OCI-LY7 (cell line): ENCODE data around the gene ITPA. TPM values are rescaled to one million over a fixed set of nuclear protein-coding genes. Genes with fewer than 3 reads are reported as not detected.
A peak's percentile ranks its signal among the peaks of the same experiment; 100 is the strongest.

Experiments used
- BruUV-seq: library from RNA; stranded (reverse); fragments of 400-500 nt; replicated peaks from 2 replicates; lab custom pipeline; 2021; lab: Mats Ljungman, UMichigan
- CTCF ChIA-PET: fragments of 300-600 bp; sonication (Branson Sonifier 250); formaldehyde crosslinking; loops from one replicate; lab custom pipeline; 2022; ENCODE audit warnings: antibody characterized with exemption; ENCODE audit not compliant: unreplicated experiment; lab: Charles Lee
- POLR2A ChIA-PET: fragments of 300-600 bp; sonication (Branson Sonifier 250); formaldehyde crosslinking; loops from one replicate; lab custom pipeline; 2022; ENCODE audit warnings: antibody characterized with exemption; lab: Charles Lee
- DNase-seq: peaks from one replicate; pipeline ENCODE4 v3.0.0-alpha.2; 2015; ENCODE audit warnings: low spot score
- H2AFZ ChIP-seq: fragments of 200-600 bp; sonication (generic), shearing (Covaris generic); 2 replicates; pipeline ENCODE4 v1.6.1; 2014; ENCODE audit warnings: mild to moderate bottlenecking, antibody characterized with exemption, low read length, moderate library complexity
- H3K27ac ChIP-seq: fragments of 200-600 bp; sonication (generic); 2 replicates; pipeline ENCODE4 v1.5.1; 2014; ENCODE audit warnings: mixed run types, low read depth, mild to moderate bottlenecking, moderate library complexity, low read length, inconsistent platforms; ENCODE audit not compliant: poor library complexity, severe bottlenecking
- H3K36me3 ChIP-seq: fragments of 200-600 bp; sonication (generic); 2 replicates; pipeline ENCODE4 v1.6.1; 2014; ENCODE audit warnings: mild to moderate bottlenecking, antibody characterized with exemption, low read length, moderate library complexity, mixed read lengths; ENCODE audit not compliant: insufficient read depth
- H3K4me1 ChIP-seq: fragments of 200-600 bp; sonication (generic); 2 replicates; pipeline ENCODE4 v1.5.1; 2014; ENCODE audit warnings: mild to moderate bottlenecking, low read length; ENCODE audit not compliant: insufficient read depth, poor library complexity, severe bottlenecking
- H3K4me2 ChIP-seq: fragments of 200-600 bp; sonication (generic); 2 replicates; pipeline ENCODE4 v1.6.1; 2014; ENCODE audit warnings: mild to moderate bottlenecking, low read length
- H3K4me3 ChIP-seq: fragments of 200-600 bp; sonication (generic); 2 replicates; pipeline ENCODE4 v1.5.1; 2014; ENCODE audit warnings: mild to moderate bottlenecking, low read depth, low read length; ENCODE audit not compliant: poor library complexity, severe bottlenecking
- H3K79me2 ChIP-seq: fragments of 200-600 bp; sonication (generic); 2 replicates; pipeline ENCODE4 v1.6.1; 2016; ENCODE audit warnings: low read depth, mild to moderate bottlenecking, low read length, moderate library complexity, mixed read lengths; ENCODE audit not compliant: insufficient read depth
- H3K9me2 ChIP-seq: fragments of 200-600 bp; sonication (generic); 2 replicates; pipeline ENCODE4 v1.6.1; 2016; ENCODE audit warnings: mild to moderate bottlenecking, low read length, mixed read lengths; ENCODE audit not compliant: insufficient read depth
- H3K9me3 ChIP-seq: fragments of 200-600 bp; sonication (generic); 2 replicates; pipeline ENCODE4 v1.6.1; 2014; ENCODE audit warnings: mild to moderate bottlenecking, mixed run types, low read length, mixed read lengths
- H4K20me1 ChIP-seq: fragments of 200-600 bp; sonication (generic); 2 replicates; pipeline ENCODE4 v1.6.1; 2014; ENCODE audit warnings: mild to moderate bottlenecking, antibody characterized with exemption, low read length, moderate library complexity, mixed read lengths; ENCODE audit not compliant: insufficient read depth
- CTCF ChIP-seq: fragments of 200-600 bp; sonication (generic); conservative IDR thresholded peaks from 2 replicates; pipeline ENCODE4 v1.5.1; 2014; ENCODE audit warnings: mild to moderate bottlenecking, antibody characterized with exemption, low read length, moderate library complexity, mixed read lengths
- EZH2phosphoT487 ChIP-seq: fragments of 200-600 bp; sonication (generic); IDR thresholded peaks from 2 replicates; pipeline ENCODE4 v1.6.1; 2018; ENCODE audit warnings: low read depth, borderline replicate concordance, mild to moderate bottlenecking, mixed run types, antibody characterized with exemption, low read length, moderate library complexity, mixed read lengths
- intact Hi-C: fragments of 100-400 bp; cut with micrococcal nuclease; formaldehyde crosslinking; loops from one replicate; pipeline ENCODE4 v1.10.0; 2022; ENCODE audit not compliant: unreplicated experiment
- total RNA-seq, 2 experiments: library from RNA; depleted of rRNA in 1 of 2; stranded (reverse); fragments of >200 nt in 1 of 2; shearing (Covaris generic) in 1 of 2; gene quantifications; 2 replicates each; pipeline ENCODE4 v1.2.3, GENCODE V29; 2014 to 2022

Gene ITPA
- total RNA-seq, 2 experiments from 2014 or later, result 58.0 to 62.4 TPM

DNA sequence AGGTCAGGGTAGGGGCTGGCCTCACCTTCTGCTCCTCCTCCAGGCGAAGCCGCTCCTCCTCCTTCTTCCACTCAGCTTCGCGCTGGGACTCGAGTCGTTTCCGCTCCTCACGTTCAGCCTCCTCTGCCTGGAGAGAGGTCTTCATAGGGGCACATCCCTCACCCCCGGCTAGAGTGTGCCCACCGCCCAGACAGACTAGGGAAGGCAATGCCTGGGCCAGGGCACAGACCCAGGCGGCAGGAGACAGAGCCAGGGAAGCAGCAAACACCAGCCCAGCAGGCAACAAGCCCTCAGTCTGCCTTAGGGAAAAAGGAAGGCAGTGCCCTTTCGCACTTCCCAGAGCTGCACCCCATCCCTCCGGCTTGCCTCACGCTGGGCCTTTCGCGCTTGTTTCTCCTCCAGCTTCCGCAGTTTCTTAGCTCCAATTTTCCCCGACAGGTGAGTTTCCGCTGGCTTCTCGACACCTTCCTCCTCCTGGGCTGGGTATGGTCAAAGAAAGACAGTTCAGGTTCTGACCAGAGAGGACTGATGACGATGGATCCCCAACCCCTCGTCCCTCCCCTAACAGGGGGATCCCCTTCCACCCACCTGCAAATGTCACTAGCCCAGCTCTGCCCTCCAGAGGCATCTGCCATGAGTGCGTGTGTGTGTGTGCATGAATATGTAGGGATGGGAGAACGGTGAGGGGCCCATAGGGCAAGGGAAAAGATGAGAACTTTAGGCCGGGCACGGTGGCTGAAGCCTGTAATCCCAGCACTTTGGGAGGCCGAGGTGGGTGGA lies 9.1 kb upstream of the ITPA start:
- no peaks in the 10 kb centered on the region for H3K9me2 ChIP-seq
- BruUV-seq, result no TSS peak
- no peak for DNase-seq
- no peaks in the 10 kb centered on the region for H3K9me3 ChIP-seq
- ChIA-PET CTCF (no interaction called here), POLR2A (interaction anchor here (0.7 kb wide), 1 partner anchor 672 kb away, joined by 3 read pairs; no protein-coding TSS in a partner anchor)
- intact Hi-C loops, result loop anchor here (5.0 to 10.0 kb wide), 2 partner anchors 43 to 545 kb away; partner anchors contain the start of genes FASTKD5, NOP56 and UBOX5
- H3K27ac ChIP-seq, result no peak overlapping the region
- peaks cover 18% of the 10 kb centered on the region; the same call in 1 of the 2 replicates for H3K79me2 ChIP-seq
- H4K20me1 ChIP-seq, result no peaks in the 10 kb centered on the region
- H2AFZ ChIP-seq, result no peak overlapping the region
- H3K4me3 ChIP-seq, result no peak overlapping the region
- TF ChIP-seq CTCF (no peak), EZH2phosphoT487 (no peak)
- H3K36me3 ChIP-seq, result peaks cover 54% of the 10 kb centered on the region
- peaks cover 11% of the 10 kb centered on the region for H3K4me1 ChIP-seq
- no peak overlapping the region for H3K4me2 ChIP-seq

GRCh38 chr20:3202965-3203314 lies 6.4 kb upstream of the ITPA start:
- Histone ChIP-seq H3K79me2 (peaks cover 18% of the 10 kb centered on the region; the same call in 1 of the 2 replicates), H4K20me1 (no peaks in the 10 kb centered on the region), H3K27ac (no peak overlapping the region), H3K4me3 (peak overlapping the region; percentile 92), H3K9me3 (no peaks in the 10 kb centered on the region), H3K36me3 (peaks cover 35% of the 10 kb centered on the region), H3K4me1 (peaks cover 11% of the 10 kb centered on the region), H3K4me2 (peak overlapping the region; percentile 96), H3K9me2 (no peaks in the 10 kb centered on the region), H2AFZ (no peak overlapping the region)
- no peak for DNase-seq
- ChIA-PET CTCF (no interaction called here), POLR2A (interaction anchor here (1.0 to 1.1 kb wide), 2 partner anchors 18 to 45 kb away, joined by 3 read pairs; no protein-coding TSS in a partner anchor)
- BruUV-seq, result no TSS peak
- TF ChIP-seq EZH2phosphoT487, result no peak
- TF ChIP-seq CTCF, result no peak
- intact Hi-C loops, result loop anchor here (5.0 to 10.0 kb wide), 2 partner anchors 46 to 548 kb away; partner anchors contain the start of genes FASTKD5, NOP56 and UBOX5
